SK-N-SH (cell line): ENCODE measurements around the gene SFT2D3. TPM values are rescaled to one million over a fixed set of nuclear protein-coding genes. Genes with fewer than 3 reads are reported as not detected.
A peak's percentile ranks its signal among the peaks of the same experiment; 100 is the strongest.

ENCODE experiments used
- CTCF ChIA-PET: fragments of 300-600, 350-600 bp; formaldehyde crosslinking; extraction: SDS; loops from one replicate; lab custom pipeline; 2021; lab: Yijun Ruan, JAX
- POLR2A ChIA-PET: fragments of 350-600 bp; sonication (Branson Sonifier 250); formaldehyde crosslinking; extraction: SDS; loops from one replicate; lab custom pipeline; 2020; ENCODE audit warnings: antibody characterized with exemption, inconsistent platforms; lab: Yijun Ruan, JAX
- DNase-seq: peaks from one replicate; pipeline ENCODE4 v3.0.0; 2012
- H2AFZ ChIP-seq: fragments of 200-600 bp; sonication (generic); 2 replicates; pipeline ENCODE4 v1.8.1; 2016; ENCODE audit warnings: antibody characterized with exemption, mild to moderate bottlenecking, low read depth
- H3F3A ChIP-seq: fragments of 200-600 bp; sonication (generic); replicated peaks from 2 replicates; pipeline ENCODE3; 2016; ENCODE audit warnings: antibody characterized with exemption, mild to moderate bottlenecking; ENCODE audit not compliant: insufficient read depth
- H3K27ac ChIP-seq, 2 experiments: fragments of 200-500 bp in 1 of 2; fragments of 200-600 bp in 1 of 2; sonication (Bioruptor generic) in 1 of 2; sonication (generic), shearing (Covaris generic) in 1 of 2; 2 replicates each; pipeline versions ENCODE4 v1.5.1 to v1.6.1; 2014 to 2016; ENCODE audit warnings: low read depth in 2 of 2, inconsistent platforms in 1 of 2, low read length in 1 of 2, mild to moderate bottlenecking in 1 of 2, mixed read lengths in 1 of 2
- H3K27me3 ChIP-seq: fragments of 200-600 bp; sonication (generic), shearing (Covaris generic); 2 replicates; pipeline ENCODE4 v1.6.1; 2016; ENCODE audit warnings: mixed run types; ENCODE audit not compliant: insufficient read depth
- H3K36me3 ChIP-seq, 2 experiments: fragments of 200-500 bp in 1 of 2; fragments of 200-600 bp in 1 of 2; sonication (Bioruptor generic) in 1 of 2; sonication (generic) in 1 of 2; replicated peaks in 1 of 2; 2 replicates each; pipeline versions ENCODE3 to v1.5.1; 2014 to 2016; ENCODE audit warnings: low read length in 1 of 2, mild to moderate bottlenecking in 1 of 2; ENCODE audit not compliant: insufficient read depth in 2 of 2, control insufficient read depth in 1 of 2
- H3K4me1 ChIP-seq, 2 experiments: fragments of 200-500 bp in 1 of 2; fragments of 200-600 bp in 1 of 2; sonication (Bioruptor generic) in 1 of 2; sonication (generic), shearing (Covaris generic) in 1 of 2; 2 replicates each; pipeline versions ENCODE4 v1.5.1 to v1.6.1; 2014 to 2016; ENCODE audit warnings: low read depth in 1 of 2, low read length in 1 of 2, mixed run types in 1 of 2; ENCODE audit not compliant: insufficient read depth in 2 of 2, control insufficient read depth in 1 of 2
- H3K4me2 ChIP-seq: fragments of 200-600 bp; sonication (generic), shearing (Covaris generic); 2 replicates; pipeline ENCODE4 v1.6.1; 2017; ENCODE audit warnings: mixed run types
- H3K4me3 ChIP-seq, 2 experiments: fragments of 200-500 bp in 1 of 2; fragments of 200-600 bp in 1 of 2; sonication (Bioruptor generic) in 1 of 2; sonication (generic), shearing (Covaris generic) in 1 of 2; 2 replicates each; pipeline versions ENCODE4 v1.5.1 to v1.8.1; 2014 to 2016; ENCODE audit warnings: low read depth in 2 of 2, inconsistent platforms in 1 of 2, low read length in 1 of 2, mild to moderate bottlenecking in 1 of 2, mixed read lengths in 1 of 2, moderate library complexity in 1 of 2
- H3K79me2 ChIP-seq: fragments of 200-600 bp; sonication (generic); 2 replicates; pipeline ENCODE4 v1.8.1; 2017; ENCODE audit warnings: mild to moderate bottlenecking; ENCODE audit not compliant: insufficient read depth
- H3K9ac ChIP-seq: fragments of 200-600 bp; sonication (generic); 2 replicates; pipeline ENCODE4 v1.6.1; 2017; ENCODE audit warnings: mixed run types
- H3K9me2 ChIP-seq: fragments of 200-600 bp; sonication (generic); 2 replicates; pipeline ENCODE4 v1.6.1; 2017; ENCODE audit warnings: mixed run types
- H3K9me3 ChIP-seq: fragments of 200-600 bp; sonication (generic); 2 replicates; pipeline ENCODE4 v1.6.1; 2017; ENCODE audit warnings: mixed run types, mild to moderate bottlenecking, moderate library complexity
- H4K20me1 ChIP-seq: fragments of 200-600 bp; sonication (generic); 2 replicates; pipeline ENCODE4 v1.6.1; 2017; ENCODE audit warnings: mild to moderate bottlenecking, mixed run types; ENCODE audit not compliant: insufficient read depth
- CHD2 ChIP-seq: fragments of 150-350 bp; IDR thresholded peaks from 2 replicates; pipeline ENCODE4 v1.6.1; 2018; ENCODE audit warnings: low read length; ENCODE audit not compliant: partially characterized antibody
- EP300 ChIP-seq, 2 experiments: IDR thresholded peaks; 2 replicates each; pipeline versions ENCODE4 v1.4.0 to v1.6.1; 2012; ENCODE audit warnings: borderline replicate concordance in 1 of 2, low read depth in 1 of 2, low read length in 1 of 2
- EZH2phosphoT487 ChIP-seq: fragments of 200-600 bp; sonication (generic); IDR thresholded peaks from 2 replicates; pipeline ENCODE4 v1.6.1; 2017; ENCODE audit warnings: low read depth, mixed run types, mild to moderate bottlenecking, antibody characterized with exemption, moderate library complexity, borderline replicate concordance
- FOXJ3 ChIP-seq: sonication (generic); formaldehyde crosslinking; IDR thresholded peaks from 2 replicates; pipeline ENCODE4 v1.5.1; 2020; ENCODE audit warnings: mild to moderate bottlenecking, missing genetic modification reagents
- JUND ChIP-seq: IDR thresholded peaks from 2 replicates; pipeline ENCODE4 v1.4.0; 2012
- MAX ChIP-seq: IDR thresholded peaks from 2 replicates; pipeline ENCODE4 v1.4.0; 2012; ENCODE audit warnings: low read depth
- MXI1 ChIP-seq: IDR thresholded peaks from 2 replicates; pipeline ENCODE4 v1.6.1; 2012; ENCODE audit warnings: mild to moderate bottlenecking, low read depth, low read length, improper control_type of control experiment
- NRF1 ChIP-seq: IDR thresholded peaks from 2 replicates; pipeline ENCODE4 v1.6.1; 2012; ENCODE audit warnings: low read depth, mild to moderate bottlenecking, low read length
- POLR2AphosphoS5 ChIP-seq: IDR thresholded peaks from 2 replicates; pipeline ENCODE4 v1.6.1; 2012; ENCODE audit warnings: low read depth, low read length
- RCOR1 ChIP-seq: fragments of 150-350 bp; IDR thresholded peaks from 2 replicates; pipeline ENCODE4 v1.6.1; 2017; ENCODE audit warnings: antibody characterized with exemption, low read length
- RXRA ChIP-seq: IDR thresholded peaks from 2 replicates; pipeline ENCODE4 v1.4.0; 2012; ENCODE audit warnings: low read depth, mild to moderate bottlenecking, borderline replicate concordance
- TAF1 ChIP-seq: IDR thresholded peaks from 2 replicates; pipeline ENCODE4 v1.6.1; 2012; ENCODE audit warnings: low read depth, mild to moderate bottlenecking, low read length, moderate library complexity, borderline replicate concordance
- whole genome bisulfite sequencing: methylation state at CpG from one replicate; pipeline ENCODE4 v1.1.6; 2017; ENCODE audit warnings: low lambda C conversion rate; 5-methylcytosine and 5-hydroxymethylcytosine counted together
- polyA plus RNA-seq, 3 experiments: library from polyadenylated mRNA; depleted of rRNA; stranded (reverse); fragments of >200 nt; gene quantifications; 2 replicates each; pipeline ENCODE4 v1.2.3, GENCODE V29; 2012

The SFT2D3 gene
- polyA plus RNA-seq, 1 of the 3 experiments (the other 2 are of a cell fraction): 3.2 TPM

DNA sequence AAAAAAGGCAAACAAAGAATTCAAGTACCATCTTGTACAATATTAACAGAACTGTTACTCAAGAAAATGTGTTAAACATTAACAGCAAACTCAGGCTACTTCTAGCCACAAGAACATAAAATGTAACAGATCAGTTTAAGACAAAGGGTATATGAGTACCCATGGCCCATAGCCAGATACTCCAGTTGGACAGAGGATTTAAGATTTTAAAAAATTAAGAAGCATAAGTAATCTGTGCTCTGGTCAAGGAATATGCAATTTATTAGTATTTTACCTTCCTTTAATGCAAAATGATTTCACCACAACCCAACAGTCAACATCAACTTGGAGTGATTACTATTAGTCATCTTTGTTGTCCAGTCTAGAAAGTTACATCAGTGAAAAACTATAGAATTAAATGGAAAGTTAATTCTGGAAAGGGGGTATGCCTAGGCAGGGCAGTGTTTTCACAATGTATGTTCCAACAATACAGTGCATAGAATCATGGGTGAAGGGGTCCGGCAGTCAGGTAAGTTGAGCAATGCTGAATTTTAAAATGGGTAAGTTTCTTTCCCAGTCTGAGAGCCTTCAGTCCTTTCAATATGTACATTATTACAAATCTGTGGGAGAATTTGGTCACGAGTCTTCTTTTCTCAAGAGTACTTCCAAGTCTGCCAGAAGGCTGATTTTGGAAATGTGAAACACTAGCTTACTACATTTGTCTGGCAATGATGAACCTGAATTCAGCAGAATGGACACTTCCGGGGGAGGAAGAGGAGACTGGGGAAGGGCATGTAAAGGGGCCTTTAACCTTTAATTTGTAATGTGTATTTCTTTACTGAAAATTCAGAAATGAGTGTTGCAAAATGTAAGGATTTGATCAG, 34.5 kb downstream of the SFT2D3 start:
- no peaks in the 10 kb centered on the region for H3F3A ChIP-seq
- H2AFZ ChIP-seq: no peak overlapping the region
- no peaks in the 10 kb centered on the region for H3K79me2 ChIP-seq
- H3K27me3 ChIP-seq: no peaks in the 10 kb centered on the region
- H3K4me3 ChIP-seq: no peak overlapping the region
- H3K4me2 ChIP-seq: no peak overlapping the region
- H3K4me1 ChIP-seq: peaks cover 0 to 8% of the 10 kb centered on the region in 2 experiments; a peak in 2 of 4 replicates
- WGBS: 71% methylated on average over 3 of the region's 3 CpGs
- no peak for DNase-seq
- no peak overlapping the region for H3K9ac ChIP-seq
- ChIA-PET CTCF (no interaction called here), POLR2A (no interaction called here)
- peaks cover 10 to 18% of the 10 kb centered on the region in 2 experiments for H3K36me3 ChIP-seq
- H4K20me1 ChIP-seq: no peaks in the 10 kb centered on the region
- no peaks in the 10 kb centered on the region for H3K9me2 ChIP-seq
- peak; percentile 6; the same call in 1 of the 2 replicates for TF ChIP-seq JUND
- TF ChIP-seq NRF1: no peak
- no peak for TF ChIP-seq MXI1
- TF ChIP-seq, all 33 proteins: peak for 1
- Histone ChIP-seq H3K27ac (no peak overlapping the region), H3K9me3 (no peaks in the 10 kb centered on the region)

DNA sequence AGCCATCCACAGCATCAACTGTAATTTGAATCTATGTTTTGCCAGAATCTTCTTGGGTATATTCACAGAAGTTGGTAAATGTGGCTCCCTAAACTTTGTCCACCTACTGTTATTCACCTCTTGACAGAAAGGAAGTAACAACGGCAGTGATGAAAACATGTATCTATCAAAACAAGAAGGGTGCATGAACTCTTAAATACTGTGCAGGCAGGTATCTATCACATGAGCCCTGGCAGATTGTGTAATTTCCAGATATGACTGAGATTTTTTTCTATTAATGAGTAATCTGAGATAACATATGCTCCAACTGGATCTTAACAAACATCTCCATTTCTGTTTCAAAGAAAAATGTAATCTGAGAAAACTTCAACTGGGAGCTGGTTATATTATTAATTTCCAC, 36.6 kb downstream of the SFT2D3 start:
- peaks cover 15 to 16% of the 10 kb centered on the region in 2 experiments for H3K36me3 ChIP-seq
- H3K27ac ChIP-seq: no peak overlapping the region
- no peaks in the 10 kb centered on the region for H3F3A ChIP-seq
- peaks cover 6 to 8% of the 10 kb centered on the region in 2 experiments; a peak in 3 of 4 replicates for H3K4me1 ChIP-seq
- H2AFZ ChIP-seq: no peak overlapping the region
- no peak for DNase-seq
- no peaks in the 10 kb centered on the region for H4K20me1 ChIP-seq
- H3K4me3 ChIP-seq: no peak overlapping the region
- WGBS: 91% methylated on average over 1 of the region's 1 CpG
- no peaks in the 10 kb centered on the region for H3K9me2 ChIP-seq
- TF ChIP-seq EP300 (IDR thresholded peaks at IDR 0.05; ENCODE audit: borderline replicate concordance in 1 of 2, low read depth in 1 of 2, low read length in 1 of 2) (no peak), MAX (no peak), POLR2AphosphoS5 (no peak), EZH2phosphoT487 (no peak), FOXJ3 (CRISPR knock-in tag) (no peak), CHD2 (no peak), NRF1 (no peak), RCOR1 (no peak), TAF1 (no peak), RXRA (no peak), MXI1 (no peak)
- no peaks in the 10 kb centered on the region for H3K9me3 ChIP-seq
- ChIA-PET POLR2A (no interaction called here), CTCF (no interaction called here)
- no peak overlapping the region for H3K4me2 ChIP-seq
- H3K79me2 ChIP-seq: no peaks in the 10 kb centered on the region
- H3K27me3 ChIP-seq: no peaks in the 10 kb centered on the region
- H3K9ac ChIP-seq: no peak overlapping the region
